GM12891 (cell line): ENCODE measurements around the gene SET.

Source experiments
- PAX5 ChIP-seq: IDR thresholded peaks from 2 replicates; pipeline ENCODE4 v1.6.1; 2011; ENCODE audit warnings: low read length, moderate library complexity, mild to moderate bottlenecking; ENCODE audit not compliant: insufficient read depth, severe bottlenecking
- POLR2A ChIP-seq: IDR thresholded peaks from 2 replicates; pipeline ENCODE4 v1.6.1; 2011; ENCODE audit warnings: low read depth, low read length, control low read depth
- POLR2AphosphoS5 ChIP-seq: IDR thresholded peaks from 2 replicates; pipeline ENCODE4 v1.6.1; 2011; ENCODE audit warnings: low read depth, low read length, control low read depth
- POU2F2 ChIP-seq: IDR thresholded peaks from 2 replicates; pipeline ENCODE4 v1.6.1; 2011; ENCODE audit warnings: low read depth, mild to moderate bottlenecking, control low read depth, low read length, moderate library complexity
- SPI1 ChIP-seq: IDR thresholded peaks from 2 replicates; pipeline ENCODE4 v1.6.1; 2011; ENCODE audit warnings: low read depth, low read length, control low read depth
- TAF1 ChIP-seq: IDR thresholded peaks from 2 replicates; pipeline ENCODE4 v1.6.1; 2011; ENCODE audit warnings: low read depth, low read length, control low read depth

GRCh38 chr9:128713941-128714573 lies 25.0 kb downstream of the SET start:
- TF ChIP-seq POLR2AphosphoS5 (no peak), TAF1 (no peak), SPI1 (no peak), POLR2A (no peak), PAX5 (no peak), POU2F2 (no peak)
